ENCODE measurements around the gene C19orf25. TPM values are rescaled to one million over a fixed set of nuclear protein-coding genes. Genes with fewer than 3 reads are reported as not detected.

Gene C19orf25
- total and polyA plus RNA-seq, 7 donors: 8.1 to 45.0 (median 19.9) TPM

GRCh38 chr19:1518471-1518870, 39.5 kb upstream of the C19orf25 start:
- no peaks in the 10 kb centered on the region for H3K36me3 ChIP-seq (ENCODE audit: insufficient read depth in 1 of 2, low read depth in 1 of 2)
- H3K4me3 ChIP-seq: no peak overlapping the region
- intact Hi-C loops (cut with DNase I): no loop called here
- no peaks in the 10 kb centered on the region for H3K4me1 ChIP-seq
- ATAC-seq (no peak), DNase-seq (no peak)
- H3K27me3 ChIP-seq (ENCODE audit: insufficient read depth in 3 of 3, low read length in 2 of 3): peaks cover 0 to 4% (median 3%) of the 10 kb centered on the region in 3 donors
- H3K9me3 ChIP-seq: no peaks in the 10 kb centered on the region
- 84 to 92% (median 90%) methylated on average over 4 of the region's 4 CpGs for WGBS, 3 donors
- TF ChIP-seq CTCF (IDR thresholded peaks at IDR 0.05): no peak
- no peak overlapping the region for H3K27ac ChIP-seq

- no peak overlapping the region for H3K4me3 ChIP-seq
- DNase-seq (no peak), ATAC-seq (no peak)
- peaks cover 0 to 5% (median 0%) of the 10 kb centered on the region in 3 donors for H3K27me3 ChIP-seq (ENCODE audit: insufficient read depth in 3 of 3, low read length in 2 of 3)
- no peak for TF ChIP-seq CTCF (IDR thresholded peaks at IDR 0.05)
- no peak overlapping the region for H3K27ac ChIP-seq
- H3K36me3 ChIP-seq (ENCODE audit: insufficient read depth in 1 of 2, low read depth in 1 of 2): no peaks in the 10 kb centered on the region
- peaks cover 6% of the 10 kb centered on the region for H3K4me1 ChIP-seq
- intact Hi-C loops (cut with DNase I): no loop called here
- no peaks in the 10 kb centered on the region for H3K9me3 ChIP-seq
- WGBS, 3 donors: 57 to 71% (median 67%) methylated on average over 8 of the region's 8 CpGs
Observed at GRCh38 chr19:1516395-1516753, 37.4 kb upstream of the C19orf25 start.

- H3K27ac ChIP-seq: no peak overlapping the region
- WGBS, 3 donors: 65 to 66% (median 65%) methylated on average over 14 of the region's 14 CpGs
- H3K27me3 ChIP-seq (ENCODE audit: insufficient read depth in 3 of 3, low read length in 2 of 3): peaks cover 0 to 5% (median 0%) of the 10 kb centered on the region in 3 donors
- H3K36me3 ChIP-seq (ENCODE audit: insufficient read depth in 1 of 2, low read depth in 1 of 2): no peaks in the 10 kb centered on the region
- DNase-seq: no peak
- no peaks in the 10 kb centered on the region for H3K9me3 ChIP-seq
- intact Hi-C loops (cut with DNase I): loop anchor here in 1 of 2 donors (5.0 kb wide), 1 partner anchor 233 kb away; no protein-coding TSS in a partner anchor
- H3K4me3 ChIP-seq: no peak overlapping the region
- H3K4me1 ChIP-seq: peaks cover 6% of the 10 kb centered on the region
- ATAC-seq: no peak
- TF ChIP-seq CTCF (IDR thresholded peaks at IDR 0.05): no peak
Observed at GRCh38 chr19:1514986-1515721, 36.1 kb upstream of the C19orf25 start.

GRCh38 chr19:1514295-1514661, 35.3 kb upstream of the C19orf25 start:
- Histone ChIP-seq H3K9me3 (no peaks in the 10 kb centered on the region), H3K4me3 (no peak overlapping the region), H3K27ac (peak overlapping the region; percentile 89), H3K36me3 (ENCODE audit: insufficient read depth in 1 of 2, low read depth in 1 of 2) (no peaks in the 10 kb centered on the region), H3K4me1 (peaks cover 6% of the 10 kb centered on the region), H3K27me3 (ENCODE audit: insufficient read depth in 3 of 3, low read length in 2 of 3) (peaks cover 0 to 5% (median 0%) of the 10 kb centered on the region in 3 donors)
- ATAC-seq: peak in 2 of 4 donors; percentile 10 to 19
- no peak for DNase-seq
- TF ChIP-seq CTCF (IDR thresholded peaks at IDR 0.05): no peak
- intact Hi-C loops (cut with DNase I): loop anchor here in 1 of 2 donors (5.0 kb wide), 1 partner anchor 232 kb away; no protein-coding TSS in a partner anchor
- 15 to 46% (median 42%) methylated on average over 10 of the region's 10 CpGs for WGBS, 3 donors

Measured in psoas muscle (tissue), 8 donors.